ENCODE results near the gene GKAP1. TPM values are rescaled to one million over a fixed set of nuclear protein-coding genes. Genes with fewer than 3 reads are reported as not detected.

The GKAP1 gene
- total and polyA plus RNA-seq, 9 donors, result 11.9 to 23.6 (median 13.8) TPM

GRCh38 chr9:83714329-83714728 lies 103.2 kb downstream of the GKAP1 start:
- no peaks in the 10 kb centered on the region for H3K27me3 ChIP-seq
- intact Hi-C loops (cut with DNase I), result no loop called here
- 68 to 83% (median 70%) methylated on average over 3 of the region's 3 CpGs for WGBS, 3 donors
- no peak for DNase-seq
- no peak for TF ChIP-seq EP300 (IDR thresholded peaks at IDR 0.05)
- no peak for TF ChIP-seq CTCF (IDR thresholded peaks at IDR 0.05)
- TF ChIP-seq POLR2A (IDR thresholded peaks at IDR 0.05), result no peak
- no peaks in the 10 kb centered on the region for H3K36me3 ChIP-seq
- no peaks in the 10 kb centered on the region for H3K9me3 ChIP-seq
- no peak overlapping the region for H3K4me3 ChIP-seq
- H3K4me1 ChIP-seq (ENCODE audit: insufficient read depth), result no peaks in the 10 kb centered on the region
- H3K27ac ChIP-seq, result no peak overlapping the region

- H3K4me3 ChIP-seq, result peak overlapping the region; percentile 84
- H3K27ac ChIP-seq, result peak overlapping the region; percentile 89 to 94
- intact Hi-C loops (cut with DNase I), result no loop called here
- TF ChIP-seq EP300 (IDR thresholded peaks at IDR 0.05) (no peak), CTCF (IDR thresholded peaks at IDR 0.05) (no peak), POLR2A (IDR thresholded peaks at IDR 0.05) (no peak)
- H3K4me1 ChIP-seq (ENCODE audit: insufficient read depth), result peaks cover 1% of the 10 kb centered on the region
- H3K9me3 ChIP-seq, result no peaks in the 10 kb centered on the region
- 15 to 17% (median 17%) methylated on average over 20 of the region's 20 CpGs for WGBS, 3 donors
- no peaks in the 10 kb centered on the region for H3K36me3 ChIP-seq
- peak in 4 of 5 donors; percentile 43 to 70 (median 66) for DNase-seq
- no peaks in the 10 kb centered on the region for H3K27me3 ChIP-seq
Observed at GRCh38 chr9:83708515-83709158, 108.9 kb downstream of the GKAP1 start.

- TF ChIP-seq POLR2A (IDR thresholded peaks at IDR 0.05) (peak; percentile 82), EP300 (IDR thresholded peaks at IDR 0.05) (peak; percentile 76), CTCF (IDR thresholded peaks at IDR 0.05) (peak in 1 of 3 donors; percentile 44)
- peak within 1 kb of the TSS; percentile 89 to 94 for H3K27ac ChIP-seq
- 0% methylated on average over 63 to 67 of the region's 67 CpGs for WGBS, 3 donors
- no peaks in the 10 kb centered on the region for H3K9me3 ChIP-seq
- DNase-seq, result peak; percentile 93 to 96 (median 95)
- intact Hi-C loops (cut with DNase I), result no loop called here
- peaks cover 1% of the 10 kb centered on the region for H3K4me1 ChIP-seq (ENCODE audit: insufficient read depth)
- H3K4me3 ChIP-seq, result peak within 1 kb of the TSS; percentile 84
- no peaks in the 10 kb centered on the region for H3K36me3 ChIP-seq
- no peaks in the 10 kb centered on the region for H3K27me3 ChIP-seq
Observed at GRCh38 chr9:83707768-83708514, 109.6 kb downstream of the GKAP1 start, which contains the start of gene UBQLN1. UBQLN1 (minus strand) TSS chr9:83707958; CDS start chr9:83707679, 279 bp downstream.

GRCh38 chr9:83707518-83707767 lies 110.1 kb downstream of the GKAP1 start:
- intact Hi-C loops (cut with DNase I), result no loop called here
- DNase-seq, result no peak

More at GRCh38 chr9:83707518-83707767, 110.1 kb downstream of the GKAP1 start:
- TF ChIP-seq CTCF (IDR thresholded peaks at IDR 0.05) (no peak), POLR2A (IDR thresholded peaks at IDR 0.05) (no peak), EP300 (IDR thresholded peaks at IDR 0.05) (no peak)
- Histone ChIP-seq H3K4me3 (peak overlapping the region; percentile 84), H3K9me3 (no peaks in the 10 kb centered on the region), H3K27ac (peak overlapping the region; percentile 89 to 94), H3K36me3 (no peaks in the 10 kb centered on the region), H3K4me1 (ENCODE audit: insufficient read depth) (peaks cover 1% of the 10 kb centered on the region), H3K27me3 (no peaks in the 10 kb centered on the region)
- WGBS, 3 donors, result 0 to 1% (median 1%) methylated on average over 19 to 26 of the region's 26 CpGs
